ENCODE data around the gene KIF6.
"Not testable (repeated sequence)": the region's sequence is repeated elsewhere in the genome, so short reads cannot be mapped to it uniquely, and the experiment has no call there.

The KIF6 gene

GRCh38 chr6:39527792-39528564 lies 197.2 kb downstream of the KIF6 start:
- H3K4me1 ChIP-seq (ENCODE audit: insufficient read depth, low read length), result no peaks in the 10 kb centered on the region
- H3K9ac ChIP-seq (ENCODE audit: low read depth, low read length), result no peak overlapping the region
- peaks cover 10% of the 10 kb centered on the region for H3K9me3 ChIP-seq (ENCODE audit: insufficient read depth, low read depth, low read length)
- no peaks in the 10 kb centered on the region for H3K36me3 ChIP-seq (ENCODE audit: insufficient read depth, low read depth, low read length)
- no peak overlapping the region for H3K4me3 ChIP-seq (ENCODE audit: low read length)
- no peak overlapping the region for H3K27ac ChIP-seq (ENCODE audit: low read length)
- no peaks in the 10 kb centered on the region for H3K27me3 ChIP-seq (ENCODE audit: insufficient read depth, low read length)

GRCh38 chr6:39524007-39524406 lies 201.2 kb downstream of the KIF6 start:
- Histone ChIP-seq H3K4me3 (ENCODE audit: low read length) (no peak overlapping the region), H3K27ac (ENCODE audit: low read length) (no peak overlapping the region), H3K4me1 (ENCODE audit: insufficient read depth, low read length) (no peaks in the 10 kb centered on the region), H3K9ac (ENCODE audit: low read depth, low read length) (no peak overlapping the region), H3K36me3 (ENCODE audit: insufficient read depth, low read depth, low read length) (no peaks in the 10 kb centered on the region), H3K9me3 (ENCODE audit: insufficient read depth, low read depth, low read length) (no peaks in the 10 kb centered on the region), H3K27me3 (ENCODE audit: insufficient read depth, low read length) (no peaks in the 10 kb centered on the region)

- Histone ChIP-seq H3K9ac (ENCODE audit: low read depth, low read length) (no peak overlapping the region), H3K4me1 (ENCODE audit: insufficient read depth, low read length) (no peaks in the 10 kb centered on the region), H3K36me3 (ENCODE audit: insufficient read depth, low read depth, low read length) (no peaks in the 10 kb centered on the region), H3K27ac (ENCODE audit: low read length) (no peak overlapping the region), H3K4me3 (ENCODE audit: low read length) (no peak overlapping the region), H3K9me3 (ENCODE audit: insufficient read depth, low read depth, low read length) (no peaks in the 10 kb centered on the region), H3K27me3 (ENCODE audit: insufficient read depth, low read length) (no peaks in the 10 kb centered on the region)
These were observed 203.2 kb downstream of the KIF6 start for GRCh38 chr6:39521958-39522357.

GRCh38 chr6:39520916-39521315 lies 204.3 kb downstream of the KIF6 start:
- Histone ChIP-seq H3K9me3 (ENCODE audit: insufficient read depth, low read depth, low read length) (no peaks in the 10 kb centered on the region), H3K4me3 (ENCODE audit: low read length) (no peak overlapping the region), H3K27me3 (ENCODE audit: insufficient read depth, low read length) (no peaks in the 10 kb centered on the region)

GRCh38 chr6:39520411-39520810 lies 204.8 kb downstream of the KIF6 start:
- Histone ChIP-seq H3K27me3 (ENCODE audit: insufficient read depth, low read length) (no peaks in the 10 kb centered on the region), H3K4me1 (ENCODE audit: insufficient read depth, low read length) (no peaks in the 10 kb centered on the region), H3K9me3 (ENCODE audit: insufficient read depth, low read depth, low read length) (no peaks in the 10 kb centered on the region), H3K36me3 (ENCODE audit: insufficient read depth, low read depth, low read length) (no peaks in the 10 kb centered on the region), H3K27ac (ENCODE audit: low read length) (no peak overlapping the region), H3K4me3 (ENCODE audit: low read length) (no peak overlapping the region), H3K9ac (ENCODE audit: low read depth, low read length) (no peak overlapping the region)

More at GRCh38 chr6:39520916-39521315, 204.3 kb downstream of the KIF6 start:
- no peaks in the 10 kb centered on the region for H3K36me3 ChIP-seq (ENCODE audit: insufficient read depth, low read depth, low read length)
- H3K9ac ChIP-seq (ENCODE audit: low read depth, low read length), result no peak overlapping the region
- H3K4me1 ChIP-seq (ENCODE audit: insufficient read depth, low read length), result no peaks in the 10 kb centered on the region
- H3K27ac ChIP-seq (ENCODE audit: low read length), result no peak overlapping the region

- H3K27ac ChIP-seq (ENCODE audit: low read length), result no peak overlapping the region
- H3K9ac ChIP-seq (ENCODE audit: low read depth, low read length), result no peak overlapping the region
- H3K27me3 ChIP-seq (ENCODE audit: insufficient read depth, low read length), result no peaks in the 10 kb centered on the region
- no peaks in the 10 kb centered on the region for H3K4me1 ChIP-seq (ENCODE audit: insufficient read depth, low read length)
- no peaks in the 10 kb centered on the region for H3K9me3 ChIP-seq (ENCODE audit: insufficient read depth, low read depth, low read length)
- no peak overlapping the region for H3K4me3 ChIP-seq (ENCODE audit: low read length)
- no peaks in the 10 kb centered on the region for H3K36me3 ChIP-seq (ENCODE audit: insufficient read depth, low read depth, low read length)
These were observed 207.0 kb downstream of the KIF6 start for GRCh38 chr6:39518221-39518620.

- H3K9ac ChIP-seq (ENCODE audit: low read depth, low read length), result no peak overlapping the region
- H3K27me3 ChIP-seq (ENCODE audit: insufficient read depth, low read length), result no peaks in the 10 kb centered on the region
- H3K9me3 ChIP-seq (ENCODE audit: insufficient read depth, low read depth, low read length), result no peaks in the 10 kb centered on the region
These were observed 207.5 kb downstream of the KIF6 start for GRCh38 chr6:39517756-39518155.

GRCh38 chr6:39516471-39516870 lies 208.7 kb downstream of the KIF6 start:
- Histone ChIP-seq H3K9me3 (ENCODE audit: insufficient read depth, low read depth, low read length) (no peaks in the 10 kb centered on the region), H3K27me3 (ENCODE audit: insufficient read depth, low read length) (no peaks in the 10 kb centered on the region), H3K4me1 (ENCODE audit: insufficient read depth, low read length) (no peaks in the 10 kb centered on the region), H3K9ac (ENCODE audit: low read depth, low read length) (no peak overlapping the region), H3K36me3 (ENCODE audit: insufficient read depth, low read depth, low read length) (no peaks in the 10 kb centered on the region), H3K27ac (ENCODE audit: low read length) (no peak overlapping the region), H3K4me3 (ENCODE audit: low read length) (no peak overlapping the region)

More at GRCh38 chr6:39517756-39518155, 207.5 kb downstream of the KIF6 start:
- Histone ChIP-seq H3K27ac (ENCODE audit: low read length) (no peak overlapping the region), H3K4me3 (ENCODE audit: low read length) (no peak overlapping the region), H3K36me3 (ENCODE audit: insufficient read depth, low read depth, low read length) (no peaks in the 10 kb centered on the region), H3K4me1 (ENCODE audit: insufficient read depth, low read length) (no peaks in the 10 kb centered on the region)

- H3K4me3 ChIP-seq (ENCODE audit: low read length), result no peak overlapping the region
- H3K9ac ChIP-seq (ENCODE audit: low read depth, low read length), result no peak overlapping the region
- H3K27me3 ChIP-seq (ENCODE audit: insufficient read depth, low read length), result no peaks in the 10 kb centered on the region
- H3K36me3 ChIP-seq (ENCODE audit: insufficient read depth, low read depth, low read length), result no peaks in the 10 kb centered on the region
- H3K9me3 ChIP-seq (ENCODE audit: insufficient read depth, low read depth, low read length), result no peaks in the 10 kb centered on the region
- no peak overlapping the region for H3K27ac ChIP-seq (ENCODE audit: low read length)
- H3K4me1 ChIP-seq (ENCODE audit: insufficient read depth, low read length), result no peaks in the 10 kb centered on the region
These were observed 209.7 kb downstream of the KIF6 start for GRCh38 chr6:39515471-39515870.

GRCh38 chr6:39515006-39515405 lies 210.2 kb downstream of the KIF6 start:
- no peaks in the 10 kb centered on the region for H3K36me3 ChIP-seq (ENCODE audit: insufficient read depth, low read depth, low read length)
- no peak overlapping the region for H3K9ac ChIP-seq (ENCODE audit: low read depth, low read length)
- no peak overlapping the region for H3K27ac ChIP-seq (ENCODE audit: low read length)
- H3K27me3 ChIP-seq (ENCODE audit: insufficient read depth, low read length), result no peaks in the 10 kb centered on the region
- H3K4me3 ChIP-seq (ENCODE audit: low read length), result no peak overlapping the region
- no peaks in the 10 kb centered on the region for H3K9me3 ChIP-seq (ENCODE audit: insufficient read depth, low read depth, low read length)
- H3K4me1 ChIP-seq (ENCODE audit: insufficient read depth, low read length), result no peaks in the 10 kb centered on the region

- H3K4me3 ChIP-seq (ENCODE audit: low read length); H3K4me1 ChIP-seq (ENCODE audit: insufficient read depth, low read length); H3K36me3 ChIP-seq (ENCODE audit: insufficient read depth, low read depth, low read length); H3K9me3 ChIP-seq (ENCODE audit: insufficient read depth, low read depth, low read length); H3K9ac ChIP-seq (ENCODE audit: low read depth, low read length); H3K27me3 ChIP-seq (ENCODE audit: insufficient read depth, low read length); H3K27ac ChIP-seq (ENCODE audit: low read length): not testable (repeated sequence)
These were observed 215.4 kb downstream of the KIF6 start for GRCh38 chr6:39509831-39510230.

GRCh38 chr6:39508515-39508914 lies 216.7 kb downstream of the KIF6 start:
- Histone ChIP-seq H3K27me3 (ENCODE audit: insufficient read depth, low read length) (no peaks in the 10 kb centered on the region), H3K27ac (ENCODE audit: low read length) (no peak overlapping the region), H3K4me3 (ENCODE audit: low read length) (no peak overlapping the region), H3K4me1 (ENCODE audit: insufficient read depth, low read length) (no peaks in the 10 kb centered on the region), H3K9ac (ENCODE audit: low read depth, low read length) (no peak overlapping the region), H3K9me3 (ENCODE audit: insufficient read depth, low read depth, low read length) (peaks cover 5% of the 10 kb centered on the region), H3K36me3 (ENCODE audit: insufficient read depth, low read depth, low read length) (no peaks in the 10 kb centered on the region)

All from iPS-20b (cell line).